HG02623 (cell line): ENCODE measurements around the gene OR5T2.
"Not testable (repeated sequence)": the region's sequence is repeated elsewhere in the genome, so short reads cannot be mapped to it uniquely, and the experiment has no call there.

Experiments used
- ATAC-seq: cut with Tn5 transposase; IDR thresholded peaks from one replicate; pipeline ENCODE4 v1.9.1; 2021; ENCODE audit warnings: moderate library complexity; ENCODE audit not compliant: unreplicated experiment

The OR5T2 gene

DNA sequence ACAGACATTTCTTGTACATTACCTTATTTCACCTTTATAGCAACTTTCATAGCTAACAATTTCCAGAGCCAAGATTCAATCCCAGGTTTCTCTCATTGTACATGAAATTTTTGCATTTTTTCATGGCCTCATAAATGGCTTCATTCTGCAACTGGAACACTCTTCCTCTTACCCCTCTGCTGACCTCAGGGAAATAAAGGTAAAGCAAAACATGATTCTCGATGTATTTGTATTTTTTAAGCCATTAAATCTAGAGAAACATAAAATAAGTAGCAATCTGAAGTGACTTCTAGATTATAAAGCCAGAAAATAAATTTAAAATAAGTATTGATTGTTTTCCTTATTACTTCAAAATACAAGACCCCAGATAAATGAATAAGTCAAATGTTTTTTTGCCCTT lies at the start of gene OR5T2:
Gene OR5T2 (minus strand): TSS at position 101 of the 400 bp plus-strand sequence. CDS start 1,193 bp downstream, outside the sequence.
- ATAC-seq = no peak

DNA sequence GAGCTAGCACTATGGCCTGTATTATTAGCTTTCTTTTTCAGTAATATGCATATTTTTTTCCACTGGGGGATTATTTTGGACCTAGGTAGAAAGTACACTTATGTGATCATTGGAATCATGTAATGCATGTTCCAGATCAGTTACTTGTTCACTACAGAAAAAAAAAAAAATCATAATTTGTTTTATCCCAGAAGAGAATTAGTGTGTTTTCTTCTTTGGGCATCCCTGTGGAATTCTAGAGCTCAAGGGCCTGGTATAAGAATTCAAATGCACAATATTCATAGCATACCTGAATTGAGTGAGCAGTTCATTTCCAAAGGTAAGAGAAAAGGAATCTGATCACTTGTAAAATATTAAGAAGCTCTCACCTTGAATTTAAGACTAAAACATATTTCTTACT lies 39.8 kb upstream of the OR5T2 start, which contains the start of gene OR5T1:
Gene OR5T1 (plus strand): TSS at position 301 of the 400 bp plus-strand sequence. CDS start 1,485 bp downstream, outside the sequence.
- ATAC-seq = no peak

DNA sequence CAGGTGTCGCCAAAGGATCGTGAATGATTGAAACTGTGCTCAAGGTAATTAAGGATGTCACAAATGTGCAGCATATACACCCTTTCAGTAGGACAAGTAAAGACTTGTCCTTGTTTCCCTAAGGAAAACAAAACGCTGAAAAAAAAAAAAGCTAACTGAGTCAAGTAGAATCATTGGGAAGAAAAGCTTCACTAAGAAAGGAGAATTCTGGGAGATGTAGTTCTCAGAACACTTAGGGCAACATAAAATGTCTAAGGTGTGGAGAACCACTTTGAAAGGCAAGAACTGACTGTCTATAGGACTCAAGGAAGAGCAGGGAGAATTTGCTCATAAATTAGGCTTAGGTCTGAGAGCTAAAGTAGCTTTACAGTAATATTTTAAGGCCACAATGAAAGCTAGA lies 37.0 kb upstream of the OR5T2 start:
- no peak for ATAC-seq

DNA sequence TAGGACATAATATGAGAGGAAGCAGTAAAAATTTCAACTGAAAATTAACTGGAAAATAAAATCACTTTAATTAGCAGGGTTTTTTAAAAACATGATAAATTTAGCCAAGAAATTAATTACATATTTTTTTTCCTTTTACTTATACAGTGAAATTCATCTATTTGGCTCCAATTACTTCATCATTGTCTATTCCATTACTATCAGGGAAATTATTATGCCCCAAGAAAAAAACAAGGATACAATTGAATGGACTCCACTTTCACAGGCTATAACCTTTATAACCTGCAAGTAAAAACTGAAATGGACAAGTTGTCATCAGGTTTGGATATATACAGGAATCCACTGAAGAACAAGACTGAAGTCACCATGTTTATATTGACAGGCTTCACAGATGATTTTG lies 17.9 kb upstream of the OR5T2 start, which contains the start of gene OR5T3:
Gene OR5T3 (plus strand): TSS at position 301 of the 400 bp plus-strand sequence. CDS start 0 bp downstream, at position 301.
- ATAC-seq = no peak

DNA sequence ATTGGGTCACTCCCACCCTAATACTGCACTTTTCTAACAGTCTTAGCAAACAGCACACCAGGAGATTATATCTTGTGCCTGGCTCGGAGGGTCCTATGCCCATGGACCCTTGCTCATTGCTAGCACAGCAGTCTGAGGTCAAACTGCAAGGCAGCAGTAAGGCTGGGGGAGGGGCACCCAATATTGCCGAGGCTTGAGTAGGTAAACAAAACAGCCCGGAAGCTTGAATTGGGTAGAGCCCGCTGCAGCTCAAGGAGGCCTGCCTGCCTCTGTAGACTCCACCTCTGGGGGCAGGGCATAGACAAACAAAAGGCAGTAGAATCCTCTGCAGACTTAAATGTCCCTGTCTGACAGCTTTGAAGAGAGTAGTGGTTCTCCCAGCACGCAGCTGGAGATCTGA lies 14.3 kb downstream of the OR5T2 start:
- ATAC-seq = not testable (repeated sequence)

DNA sequence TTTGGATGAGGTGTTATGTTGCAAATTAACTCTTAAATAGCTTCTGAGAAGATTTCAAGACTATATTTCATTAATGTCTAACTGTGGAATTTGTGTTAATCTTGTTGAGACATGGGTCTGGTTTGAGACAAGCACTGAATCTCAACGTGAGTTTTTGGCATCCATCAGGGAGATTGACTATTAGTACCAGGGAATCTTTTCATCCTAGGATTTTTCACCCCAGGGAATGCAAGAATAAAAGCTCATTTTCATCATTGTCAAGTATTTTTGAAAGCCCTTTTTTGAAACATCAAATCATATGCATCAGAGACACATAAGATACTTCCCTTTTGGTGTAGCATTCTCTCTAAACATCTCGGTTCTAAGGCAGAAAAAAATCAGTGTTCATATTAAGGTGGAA lies 19.5 kb downstream of the OR5T2 start:
- no peak for ATAC-seq

DNA sequence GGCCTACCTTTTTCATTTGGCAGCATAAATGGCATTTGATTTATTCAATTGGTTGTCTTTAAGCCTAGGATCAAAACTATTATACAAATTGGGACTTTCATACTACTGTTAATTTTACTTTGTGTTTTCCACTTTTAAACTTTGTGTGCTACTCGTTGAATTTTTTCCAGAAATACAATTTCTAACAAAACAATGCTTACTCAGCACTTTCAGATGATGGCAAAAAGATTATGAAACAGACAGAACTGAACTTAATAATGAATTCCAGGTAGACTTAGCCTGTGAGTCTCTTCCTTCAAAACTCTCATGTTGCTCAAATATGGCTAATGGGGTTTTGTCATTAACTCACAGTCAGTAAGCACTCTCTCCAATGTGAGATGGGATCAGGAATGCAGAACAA lies 26.3 kb downstream of the OR5T2 start:
- ATAC-seq = no peak

DNA sequence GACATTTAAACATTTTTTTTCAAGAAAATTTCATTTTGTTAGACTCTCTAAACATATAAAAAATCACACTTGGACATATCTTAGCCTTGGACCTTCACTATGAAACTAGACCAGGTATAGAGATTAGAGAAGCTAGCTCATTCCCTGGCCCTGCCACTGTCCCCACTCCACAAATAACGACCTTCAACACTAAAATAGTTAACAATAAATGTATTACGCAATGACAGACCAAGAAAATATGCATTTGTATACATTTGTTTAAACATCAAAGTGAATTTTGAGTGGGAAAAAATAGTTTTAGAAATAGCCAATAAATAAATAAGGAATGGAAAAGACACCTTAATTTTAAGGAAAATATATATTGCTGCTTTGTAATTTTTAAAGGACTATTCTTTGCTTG lies 36.7 kb downstream of the OR5T2 start:
- ATAC-seq = no peak

DNA sequence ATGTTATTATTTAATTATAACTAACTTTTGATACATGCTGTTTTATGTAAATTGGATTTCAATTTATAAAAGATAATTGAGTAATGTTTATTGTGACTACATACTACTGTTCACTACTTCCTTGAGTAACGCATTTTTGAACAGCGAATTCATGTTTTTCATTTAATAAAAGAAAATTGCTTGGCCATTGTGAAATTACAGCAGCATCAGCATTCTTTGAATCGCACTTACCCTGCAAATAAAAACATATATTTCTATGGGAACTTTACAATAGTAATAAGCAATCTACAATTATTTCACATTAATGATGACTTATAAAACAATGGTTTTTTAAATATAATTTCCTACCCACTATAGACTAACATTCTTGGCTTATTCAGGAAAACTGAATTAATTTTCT lies 37.4 kb downstream of the OR5T2 start:
- no peak for ATAC-seq

DNA sequence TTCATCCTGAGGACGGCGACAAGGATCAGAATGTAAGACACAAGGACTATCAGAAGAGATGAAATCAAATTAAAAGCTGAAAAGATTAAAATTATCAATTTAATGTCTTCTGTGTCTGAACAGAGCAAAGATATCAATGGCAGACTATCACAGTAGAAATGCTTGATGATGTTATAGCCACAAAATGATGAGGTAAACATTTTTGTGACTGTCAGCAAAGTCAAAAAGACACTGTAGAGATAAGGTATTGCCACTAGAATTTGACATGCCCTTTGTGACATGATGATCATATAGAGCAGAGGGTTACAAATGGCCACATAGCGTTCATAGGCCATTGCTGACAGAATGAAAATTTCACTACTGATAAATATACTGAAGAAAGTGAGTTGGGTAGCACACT lies 45.5 kb downstream of the OR5T2 start:
- no peak for ATAC-seq

DNA sequence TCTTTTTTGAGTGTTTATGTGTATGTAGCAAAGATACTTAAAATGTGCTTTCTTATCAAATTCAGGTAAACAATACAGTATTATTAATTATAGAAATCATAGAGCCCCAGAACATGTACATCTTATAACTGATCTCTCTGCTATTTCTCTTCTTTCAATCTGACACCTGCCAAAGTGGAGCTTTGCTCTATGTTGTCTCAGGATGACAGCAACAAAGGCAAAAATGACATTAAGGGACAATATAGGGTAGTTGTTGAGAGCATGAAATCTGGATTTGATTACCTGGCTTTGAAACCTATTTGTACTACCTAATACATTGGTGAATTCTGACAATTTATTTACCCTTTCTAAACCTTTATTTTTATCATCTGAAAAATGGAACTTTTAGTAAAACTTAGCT lies 50.6 kb downstream of the OR5T2 start:
- ATAC-seq = no peak
